Tongue (tissue), 3 donors: ENCODE data around the gene SERPINE1. TPM values are rescaled to one million over a fixed set of nuclear protein-coding genes. Genes with fewer than 3 reads are reported as not detected.

Experiments used
- DNase-seq: peaks from one replicate; pipeline ENCODE4 v3.0.0-alpha.2; 2015
- small RNA-seq: library from RNA; depleted of rRNA; stranded (forward); fragments of <200 nt; gene quantifications from one replicate; pipeline ENCODE3, GENCODE V24; 2014; ENCODE audit warnings: low replicate concordance
- total RNA-seq: library from RNA; depleted of rRNA; stranded (reverse); fragments of >200 nt; gene quantifications from one replicate; pipeline ENCODE4 v1.2.3, GENCODE V29; 2014

The SERPINE1 gene
- total RNA-seq, 1 donor from 2014 or later = 5.4 TPM

DNA sequence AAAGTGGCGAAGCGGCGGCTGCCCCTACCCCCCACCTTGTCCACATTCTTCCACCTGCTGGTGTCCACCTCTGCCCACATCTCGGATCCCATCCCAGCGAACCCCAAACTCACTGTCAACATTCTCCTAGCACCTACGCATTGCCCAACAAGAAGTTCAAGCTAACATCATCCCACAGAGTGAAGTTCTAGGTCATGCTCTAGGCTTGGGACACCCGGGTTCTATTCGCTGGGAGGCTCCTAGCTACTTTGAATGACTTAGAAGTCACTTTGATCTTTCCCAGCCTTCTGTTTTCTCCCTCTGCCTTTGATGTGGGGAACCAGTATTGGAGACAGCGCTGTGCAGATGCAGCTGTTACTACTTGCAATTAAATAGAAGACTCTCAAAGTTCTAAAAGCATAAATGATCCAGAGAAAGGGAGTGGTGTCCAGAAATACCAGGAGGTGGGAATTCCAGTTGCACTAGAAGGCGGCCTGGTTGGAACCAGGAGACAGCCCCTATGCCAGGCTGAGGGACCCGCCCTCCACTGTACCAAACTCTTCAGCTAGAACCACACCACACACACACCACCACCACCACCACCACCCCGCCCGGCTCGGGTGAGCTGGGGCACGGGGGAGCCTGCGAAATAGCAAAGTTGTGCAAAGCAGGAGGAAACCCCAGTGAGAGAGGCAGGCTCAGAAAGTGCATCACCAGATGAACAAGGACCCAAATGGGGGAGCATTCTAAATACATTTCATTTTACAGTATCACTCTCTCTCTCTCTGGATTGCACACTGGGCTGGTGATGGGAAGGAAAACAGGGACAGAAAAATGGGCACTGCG lies 43.9 kb downstream of the SERPINE1 start:
- DNase-seq = no peak

DNA sequence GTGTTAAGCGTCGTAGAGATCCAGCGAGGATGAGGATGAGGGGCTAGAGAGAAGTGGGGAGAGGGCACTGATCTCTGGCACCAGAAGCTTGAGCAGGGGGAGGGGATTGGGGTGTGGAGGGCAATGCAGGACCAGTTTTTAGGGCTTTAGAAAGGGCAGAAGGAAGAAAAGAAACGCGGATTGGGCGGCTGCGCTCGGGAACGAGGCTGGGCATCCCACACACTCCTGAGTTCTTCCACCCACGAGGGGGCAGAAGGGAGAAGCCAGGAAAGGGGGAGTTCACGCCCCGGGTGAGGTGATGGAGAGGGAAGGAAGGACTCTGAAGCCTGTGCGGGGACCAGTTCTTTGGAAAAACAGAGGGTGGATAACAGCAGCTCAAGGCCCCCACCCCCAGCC lies 44.5 kb downstream of the SERPINE1 start:
- no peak for DNase-seq

DNA sequence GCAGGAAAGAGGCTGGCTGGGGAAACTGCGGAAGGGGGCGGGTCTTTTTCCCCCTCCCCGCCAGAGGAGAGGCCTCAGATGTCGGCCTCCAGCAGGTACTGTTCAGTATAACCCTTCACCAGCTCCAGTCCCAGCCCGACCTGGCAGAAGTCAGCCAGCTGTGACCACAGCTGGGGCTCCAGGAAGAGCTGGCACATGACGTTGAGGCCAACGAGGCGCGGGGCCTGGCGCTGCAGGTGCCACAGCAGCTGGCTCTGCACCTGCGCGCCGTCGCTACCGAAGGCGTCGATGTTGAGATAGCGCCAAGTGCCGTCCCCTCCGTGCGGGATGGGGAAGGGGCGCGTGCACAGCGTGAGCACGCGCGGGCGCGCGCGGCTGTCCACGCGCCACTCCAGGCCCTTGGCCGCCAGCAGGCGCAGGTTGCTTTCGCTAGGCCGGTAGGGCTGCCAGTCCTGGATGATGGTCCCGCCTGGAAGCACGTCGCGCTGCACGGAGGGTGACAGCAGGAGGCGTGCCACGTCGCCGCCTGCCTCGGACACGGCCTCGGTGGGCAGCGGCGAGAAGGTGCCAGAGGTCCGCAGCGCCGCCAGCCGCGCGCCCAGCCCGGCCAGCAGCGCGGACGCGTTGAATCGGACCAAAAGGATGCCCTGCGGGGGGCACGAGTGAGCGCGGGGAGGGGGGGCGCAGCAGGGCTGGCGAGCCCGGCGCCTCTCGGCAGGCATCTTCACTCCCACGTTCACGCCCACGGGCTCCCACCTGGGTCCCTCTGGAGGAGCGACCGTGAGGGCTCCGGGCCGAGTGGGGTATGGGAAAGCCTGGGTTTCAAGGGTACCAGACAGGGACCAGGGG lies 45.3 kb downstream of the SERPINE1 start:
- DNase-seq = no peak

DNA sequence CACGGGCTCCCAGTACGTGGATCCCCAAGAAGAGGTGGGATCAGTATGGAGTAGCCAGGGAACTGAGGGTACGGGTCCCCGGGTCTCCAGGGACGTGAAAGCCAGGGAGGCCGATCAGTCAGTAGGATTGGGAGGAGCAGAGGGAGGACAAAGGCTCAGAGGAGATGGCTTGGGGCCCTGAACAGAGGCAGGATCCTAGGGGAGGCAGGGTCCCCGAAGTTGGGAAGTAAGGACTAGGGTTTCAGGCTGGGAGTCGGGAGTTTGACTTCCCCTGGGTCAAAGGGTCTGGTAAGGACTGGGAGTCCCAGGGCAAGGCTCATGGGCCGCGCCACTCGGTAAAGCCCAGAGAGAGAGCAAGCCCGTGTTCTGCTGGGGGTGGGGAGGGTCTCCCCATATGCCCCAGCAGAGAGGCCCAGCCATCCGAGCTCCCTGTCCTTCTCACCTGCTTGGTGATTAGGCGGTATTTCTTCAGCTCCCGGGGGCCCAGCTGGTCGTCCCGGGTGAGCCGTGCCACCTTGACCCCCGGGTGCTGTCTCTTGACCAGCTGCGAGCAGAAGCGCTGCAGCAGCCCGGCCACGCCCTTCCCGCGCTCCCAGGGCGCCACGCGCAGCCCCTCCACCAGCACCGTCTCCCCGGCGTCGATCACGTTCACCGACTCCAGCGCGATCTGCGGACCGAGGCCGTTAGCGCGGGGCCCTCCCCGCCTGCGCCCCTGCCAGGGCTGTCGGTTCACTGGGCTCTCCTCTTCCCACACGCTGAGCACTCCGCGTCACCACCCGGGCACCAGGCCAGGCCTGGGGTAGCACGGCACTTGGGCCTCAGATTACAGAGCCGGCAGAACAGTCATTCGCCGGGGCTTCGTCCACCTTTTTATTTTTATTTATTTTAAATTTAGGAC lies 46.2 kb downstream of the SERPINE1 start:
- DNase-seq = peak; percentile 75

DNA sequence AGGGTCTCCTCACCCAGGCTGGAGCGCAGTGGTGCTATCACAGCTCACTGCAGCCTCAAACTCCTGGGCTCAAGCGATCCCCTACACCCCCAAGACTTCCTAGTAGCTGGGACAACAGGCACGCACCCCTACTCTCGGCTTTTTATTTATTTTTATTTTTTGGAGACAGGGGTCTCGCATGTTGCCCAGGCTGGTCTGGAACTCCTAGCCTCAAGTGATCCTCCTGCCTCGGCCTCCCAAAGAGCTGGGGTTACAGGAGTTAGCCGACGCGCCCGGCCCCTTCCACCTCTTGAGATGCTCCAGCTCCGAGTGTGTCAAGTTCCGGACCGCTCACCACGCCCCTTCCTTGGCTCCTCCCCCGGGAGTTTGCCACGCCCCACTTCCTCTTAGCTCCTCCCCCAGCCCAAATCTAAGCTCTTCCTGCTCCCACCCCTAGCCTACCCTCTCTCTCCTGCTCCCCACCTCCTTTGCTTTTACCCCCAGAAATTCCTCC lies 46.9 kb downstream of the SERPINE1 start:
- DNase-seq = no peak

- DNase-seq = no peak
Measured at GRCh38 chr7:101174322-101174854, 47.5 kb downstream of the SERPINE1 start.

DNA sequence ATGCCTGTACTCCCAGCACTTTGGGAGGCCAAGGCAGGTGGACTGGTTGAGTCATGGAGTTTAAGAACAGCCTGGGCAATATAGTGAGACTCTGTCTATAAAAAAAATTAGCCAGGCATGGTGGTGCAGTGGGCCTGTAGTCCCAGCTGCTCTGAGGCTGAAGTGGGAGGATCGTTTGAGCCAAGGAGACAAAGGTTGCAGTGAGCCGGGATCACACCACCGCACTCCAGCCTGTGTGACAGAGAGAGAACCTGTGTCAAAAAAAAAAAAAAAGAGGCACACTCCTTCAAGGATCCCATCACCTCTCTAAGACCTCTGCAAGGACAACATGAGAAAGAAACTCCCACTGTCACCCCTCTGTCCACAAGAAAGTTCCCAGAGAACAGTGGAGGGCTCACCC lies 48.8 kb downstream of the SERPINE1 start:
- no peak for DNase-seq

GRCh38 chr7:101177644-101178043 lies 50.7 kb downstream of the SERPINE1 start:
- no peak for DNase-seq

DNA sequence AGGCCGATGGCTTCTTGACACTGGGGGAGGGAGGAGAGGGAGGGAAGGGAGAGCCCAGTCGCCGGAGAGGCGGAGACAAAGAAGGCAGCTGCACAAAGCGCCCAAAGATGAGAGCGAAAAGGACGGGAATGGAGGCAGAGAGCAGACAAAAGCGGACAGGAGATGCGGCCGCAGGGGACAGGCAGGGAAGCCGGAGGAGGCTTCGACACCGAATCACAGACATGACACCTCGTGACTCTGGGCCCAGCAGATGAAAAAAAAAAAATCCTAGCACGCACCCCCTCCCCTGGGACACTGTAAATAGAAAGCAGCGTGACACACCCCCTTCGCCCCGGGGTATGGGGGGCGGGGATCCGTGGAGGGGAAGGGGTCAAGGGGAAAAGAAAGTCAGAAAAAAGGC lies 52.2 kb downstream of the SERPINE1 start:
- no peak for DNase-seq

GRCh38 chr7:101179713-101180112 lies 52.8 kb downstream of the SERPINE1 start:
- DNase-seq = no peak

- DNase-seq = no peak
Measured at GRCh38 chr7:101180130-101180755, 53.3 kb downstream of the SERPINE1 start, which contains the start of gene NAT16. TSS of gene NAT16 (minus strand) at chr7:101180293. CDS start at chr7:101174807, 5,486 bp downstream.

GRCh38 chr7:101185258-101185839 lies 58.4 kb downstream of the SERPINE1 start:
- DNase-seq = no peak

DNA sequence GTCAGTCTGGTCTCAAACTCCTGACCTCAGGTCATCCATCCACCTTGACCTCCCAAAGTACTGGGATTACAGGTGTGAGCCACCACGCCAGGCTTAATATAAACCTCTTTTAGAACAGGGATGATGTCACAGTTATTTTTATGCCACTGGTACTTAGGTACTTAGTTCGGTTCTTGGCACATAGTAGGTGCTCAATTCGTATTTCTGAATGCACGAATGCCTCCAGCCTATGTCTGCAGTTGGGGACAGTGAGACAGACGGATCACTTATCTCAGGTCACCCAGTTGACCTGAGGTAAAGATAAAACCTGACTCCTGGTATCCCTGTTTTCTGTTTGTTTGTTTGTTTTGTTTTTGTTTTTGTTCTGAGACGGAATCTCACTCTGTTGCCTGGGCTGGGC lies 59.3 kb downstream of the SERPINE1 start:
- no peak for DNase-seq

DNA sequence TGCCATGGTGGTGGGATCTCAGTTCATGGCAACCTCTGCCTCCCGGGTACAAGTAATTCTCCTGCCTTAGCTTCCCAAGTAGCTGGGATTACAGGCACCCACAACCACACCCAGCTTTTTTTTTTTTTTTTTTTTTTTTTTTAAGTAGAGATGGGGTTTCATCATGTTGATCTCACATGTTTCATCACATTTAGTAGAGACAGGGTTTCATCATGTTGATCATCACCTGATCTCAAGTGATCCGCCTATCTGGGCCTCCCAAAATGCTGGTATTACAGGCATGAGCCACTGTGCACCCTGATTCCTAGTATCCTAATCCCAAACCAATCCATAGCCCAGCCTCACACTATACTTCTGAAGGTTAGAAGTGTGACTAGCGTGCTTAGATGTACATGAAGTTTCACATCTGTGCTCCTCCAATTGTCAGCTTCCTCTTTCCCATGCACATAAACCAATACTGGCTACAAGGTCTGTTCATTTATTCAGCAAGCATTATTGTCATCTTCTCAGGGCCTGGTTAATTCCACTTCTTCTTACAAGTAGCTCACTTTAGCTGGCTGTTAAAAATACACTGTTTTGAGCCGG lies 60.0 kb downstream of the SERPINE1 start:
- DNase-seq = no peak

Small RNA genes lying within 50 kb of the gene (small RNA-seq; reads per million reads assigned to genes)
- not detected for gene MIR4653

Other genes with a start within 250 kb of the SERPINE1 start
- 2.7 TPM for gene UFSP1, start 237.4 kb upstream of the SERPINE1 start, total RNA-seq
- 112 TPM for gene ACHE, start 231.2 kb upstream of the SERPINE1 start, total RNA-seq
- not detected for gene MUC3A, start 177.6 kb upstream of the SERPINE1 start, total RNA-seq
- not detected for gene MUC12, start 157.5 kb upstream of the SERPINE1 start, total RNA-seq
- gene MUC17, start 107.0 kb upstream of the SERPINE1 start, total RNA-seq = not detected
- gene TRIM56, start 41.6 kb upstream of the SERPINE1 start, total RNA-seq = 11.9 TPM
- gene AP1S1, start 27.4 kb downstream of the SERPINE1 start, total RNA-seq = 23.6 TPM
- gene VGF, start 38.5 kb downstream of the SERPINE1 start, total RNA-seq = not detected
- gene NAT16, start 53.2 kb downstream of the SERPINE1 start, total RNA-seq = not detected
- not detected for gene MOGAT3, start 73.9 kb downstream of the SERPINE1 start, total RNA-seq
- 32.1 TPM for gene PLOD3, start 90.5 kb downstream of the SERPINE1 start, total RNA-seq
- gene ZNHIT1, start 91.1 kb downstream of the SERPINE1 start, total RNA-seq = 38.2 TPM
- 5.0 TPM for gene CLDN15, start 110.7 kb downstream of the SERPINE1 start, total RNA-seq
- 180 TPM for gene FIS1, start 118.0 kb downstream of the SERPINE1 start, total RNA-seq
- gene IFT22, start 194.7 kb downstream of the SERPINE1 start, total RNA-seq = 19.2 TPM
- 1.6 TPM for gene COL26A1, start 235.8 kb downstream of the SERPINE1 start, total RNA-seq